A673 (cell line): Measurements from ENCODE around the gene ORM1.

ENCODE experiments used
- EZH2 ChIP-seq: fragments of 200-600 bp; sonication (generic); IDR thresholded peaks from 2 replicates; pipeline ENCODE4 v1.6.1; 2017; ENCODE audit warnings: borderline replicate concordance, low read depth, mild to moderate bottlenecking, mixed read lengths, antibody characterized with exemption, low read length; ENCODE audit not compliant: poor library complexity, severe bottlenecking
- TF ChIP-seq, protein P1 (sequence below): fragments of 300-800, 200-600 bp; sonication (generic); conservative IDR thresholded peaks from 2 replicates; pipeline ENCODE4 v1.5.1; 2017; ENCODE audit warnings: low read depth, mild to moderate bottlenecking, antibody characterized with exemption, low read length, moderate library complexity, mixed read lengths

DNA sequence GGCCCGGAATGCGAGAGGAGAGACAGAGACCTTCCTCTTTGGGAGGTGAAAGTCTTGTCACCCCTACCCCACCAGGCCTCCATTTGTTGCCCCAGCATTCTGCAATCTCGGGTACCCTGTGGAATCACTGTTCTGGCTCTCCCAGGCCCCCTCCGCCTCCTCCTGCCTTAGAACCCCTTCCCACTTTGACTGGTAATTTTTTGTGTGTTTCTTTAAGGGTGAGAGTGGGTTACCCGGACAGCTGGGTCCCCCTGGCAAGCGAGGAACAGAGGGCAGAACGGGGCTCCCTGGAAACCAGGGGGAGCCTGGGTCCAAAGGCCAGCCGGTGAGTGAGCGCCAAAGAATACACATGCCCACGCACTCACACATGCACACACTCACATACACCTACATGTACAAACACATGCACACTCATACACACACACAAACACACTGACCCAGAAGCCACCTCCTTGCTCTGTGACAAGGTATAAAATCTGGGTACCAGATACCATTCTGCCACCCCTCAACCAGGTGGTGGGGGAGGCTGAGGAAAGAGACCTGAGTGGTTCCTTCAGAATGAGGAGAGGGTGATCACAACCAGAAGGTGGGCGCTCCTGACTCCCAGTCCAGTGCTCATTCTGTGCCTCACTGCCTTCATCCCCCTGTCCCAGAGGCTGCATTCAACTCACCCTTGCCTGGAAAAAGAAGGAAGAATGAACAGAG lies 30.9 kb upstream of the ORM1 start:
- TF ChIP-seq, protein P1, sequence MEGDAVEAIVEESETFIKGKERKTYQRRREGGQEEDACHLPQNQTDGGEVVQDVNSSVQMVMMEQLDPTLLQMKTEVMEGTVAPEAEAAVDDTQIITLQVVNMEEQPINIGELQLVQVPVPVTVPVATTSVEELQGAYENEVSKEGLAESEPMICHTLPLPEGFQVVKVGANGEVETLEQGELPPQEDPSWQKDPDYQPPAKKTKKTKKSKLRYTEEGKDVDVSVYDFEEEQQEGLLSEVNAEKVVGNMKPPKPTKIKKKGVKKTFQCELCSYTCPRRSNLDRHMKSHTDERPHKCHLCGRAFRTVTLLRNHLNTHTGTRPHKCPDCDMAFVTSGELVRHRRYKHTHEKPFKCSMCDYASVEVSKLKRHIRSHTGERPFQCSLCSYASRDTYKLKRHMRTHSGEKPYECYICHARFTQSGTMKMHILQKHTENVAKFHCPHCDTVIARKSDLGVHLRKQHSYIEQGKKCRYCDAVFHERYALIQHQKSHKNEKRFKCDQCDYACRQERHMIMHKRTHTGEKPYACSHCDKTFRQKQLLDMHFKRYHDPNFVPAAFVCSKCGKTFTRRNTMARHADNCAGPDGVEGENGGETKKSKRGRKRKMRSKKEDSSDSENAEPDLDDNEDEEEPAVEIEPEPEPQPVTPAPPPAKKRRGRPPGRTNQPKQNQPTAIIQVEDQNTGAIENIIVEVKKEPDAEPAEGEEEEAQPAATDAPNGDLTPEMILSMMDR = no peak
- no peak for TF ChIP-seq EZH2
